ENCODE measurements around the gene TMEM170A.
"Not testable (repeated sequence)": the region's sequence is repeated elsewhere in the genome, so short reads cannot be mapped to it uniquely, and the experiment has no call there.

The TMEM170A gene

GRCh38 chr16:75464122-75464918, at the start of gene TMEM170A:
TMEM170A (minus strand) TSS chr16:75464689; CDS start chr16:75464600, 89 bp downstream.
- peak; percentile 99 for DNase-seq

- no peak for DNase-seq
Measured at GRCh38 chr16:75506574-75506973, 42.1 kb upstream of the TMEM170A start.

GRCh38 chr16:75506107-75506506, 41.6 kb upstream of the TMEM170A start:
- no peak for DNase-seq

DNA sequence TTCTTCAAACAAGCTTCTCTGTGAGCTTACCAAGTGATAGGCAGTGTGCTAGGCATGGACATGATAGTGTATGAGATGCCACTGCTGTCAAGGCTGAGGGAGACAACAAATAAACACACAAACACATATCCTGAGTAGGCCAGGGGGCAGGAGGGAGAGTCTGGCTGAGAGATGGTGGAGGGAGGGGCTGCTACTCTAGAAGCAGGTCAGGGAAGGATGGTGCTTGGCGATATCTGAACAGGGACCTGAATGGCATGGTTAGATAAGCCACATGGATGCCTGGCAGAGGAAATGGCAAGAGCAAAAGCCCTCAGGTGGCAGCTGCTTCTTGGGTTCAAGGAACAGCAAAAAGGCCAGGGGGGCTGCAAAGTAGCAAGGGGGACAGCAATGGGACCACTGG, 39.3 kb upstream of the TMEM170A start:
- DNase-seq: no peak

- DNase-seq: no peak
Measured at GRCh38 chr16:75502916-75503605, 38.6 kb upstream of the TMEM170A start.

DNA sequence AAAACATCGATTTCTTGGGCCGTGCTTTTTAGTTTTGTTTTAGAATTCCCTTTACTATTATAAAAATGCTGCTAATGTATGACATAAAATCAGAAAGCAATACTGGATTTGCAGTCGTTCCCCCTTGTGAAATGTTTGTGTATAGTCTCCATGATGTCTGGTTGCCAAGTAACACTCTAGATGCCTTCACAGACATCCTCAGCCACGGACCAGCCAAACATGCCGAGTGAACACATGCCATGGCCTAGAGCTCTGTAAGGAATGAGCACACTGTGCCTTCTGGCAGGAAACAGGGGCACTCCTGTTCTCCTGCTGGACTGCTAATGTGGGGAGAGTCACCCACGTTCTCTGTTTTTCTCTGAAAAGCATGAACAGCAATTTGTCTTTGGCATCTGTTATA, 37.3 kb upstream of the TMEM170A start:
- DNase-seq: not testable (repeated sequence)

DNA sequence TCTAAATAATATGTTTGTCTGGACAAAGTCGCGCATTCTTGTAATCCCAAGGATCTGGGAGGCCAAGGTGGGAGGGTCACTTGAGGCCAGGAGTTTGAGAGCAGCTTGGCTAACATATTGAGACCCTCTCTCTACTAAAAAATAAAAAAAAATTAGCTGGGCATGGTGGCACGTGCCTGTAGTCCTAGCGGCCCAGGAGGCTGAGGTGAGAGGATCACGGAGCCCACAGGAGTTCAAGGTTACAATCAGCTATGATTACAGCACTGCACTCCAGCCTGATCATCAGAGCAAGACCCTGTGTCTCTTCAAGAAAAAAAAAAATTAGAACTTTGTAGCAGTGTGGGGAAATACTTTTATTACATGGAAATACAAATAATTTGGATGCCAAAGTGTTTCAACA, 36.9 kb upstream of the TMEM170A start:
- DNase-seq: no peak

GRCh38 chr16:75498605-75499322, 34.3 kb upstream of the TMEM170A start:
- DNase-seq: not testable (repeated sequence)

DNA sequence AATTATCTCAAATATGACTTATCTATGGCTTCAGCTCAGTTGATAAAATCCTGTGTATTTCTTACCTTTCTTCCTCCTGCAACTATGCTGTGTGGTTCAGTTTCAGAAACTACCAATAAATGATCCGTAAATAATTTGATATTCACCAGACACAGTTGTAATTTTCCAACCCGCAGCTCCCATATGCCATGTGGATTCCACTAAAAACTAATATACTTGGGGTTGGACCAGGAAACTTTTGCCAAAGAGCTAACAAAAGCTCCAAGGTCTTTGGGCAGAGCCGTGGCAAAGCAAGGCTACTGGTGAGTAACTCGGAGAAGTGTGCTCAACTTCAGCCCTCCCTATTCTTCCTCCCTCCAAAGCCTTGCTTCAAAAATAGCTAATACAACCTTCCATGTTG, 33.1 kb upstream of the TMEM170A start:
- no peak for DNase-seq

DNA sequence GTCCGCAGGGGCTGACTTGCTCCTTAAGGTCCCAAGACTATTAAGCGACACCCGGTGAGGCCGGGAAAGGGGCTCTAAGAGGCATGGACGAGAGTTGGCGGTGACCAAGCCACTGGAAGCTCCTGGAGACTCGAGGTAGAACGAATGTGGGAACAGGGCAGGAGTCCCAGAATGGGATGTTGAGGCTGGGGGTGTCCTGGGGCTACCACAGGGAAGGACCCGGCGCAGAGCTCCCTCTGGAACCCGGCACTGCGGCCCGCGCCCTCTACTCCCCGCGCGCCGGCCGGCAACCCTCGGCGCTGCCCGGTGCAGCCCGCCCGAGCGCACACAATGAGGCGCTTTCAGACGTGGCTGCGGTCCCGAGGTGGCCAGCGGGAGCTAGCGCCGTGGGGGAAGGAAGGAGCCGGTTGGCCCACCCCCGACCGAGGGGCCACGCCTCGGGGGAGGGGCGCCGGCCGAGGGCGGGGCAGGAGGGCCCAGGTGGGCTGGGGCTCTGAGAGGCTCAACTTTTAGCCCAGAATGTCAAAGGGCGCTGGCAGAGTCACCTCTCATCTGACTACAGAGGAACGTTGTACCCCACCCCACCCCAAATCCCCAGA, 30.7 kb upstream of the TMEM170A start, which contains the start of gene CHST6:
Gene CHST6 (minus strand): TSS at position 366 of the 599 bp plus-strand sequence. CDS start 15,613 bp downstream, outside the sequence.
- no peak for DNase-seq

- DNase-seq: no peak
Measured at GRCh38 chr16:75494661-75495075, 30.2 kb upstream of the TMEM170A start.

DNA sequence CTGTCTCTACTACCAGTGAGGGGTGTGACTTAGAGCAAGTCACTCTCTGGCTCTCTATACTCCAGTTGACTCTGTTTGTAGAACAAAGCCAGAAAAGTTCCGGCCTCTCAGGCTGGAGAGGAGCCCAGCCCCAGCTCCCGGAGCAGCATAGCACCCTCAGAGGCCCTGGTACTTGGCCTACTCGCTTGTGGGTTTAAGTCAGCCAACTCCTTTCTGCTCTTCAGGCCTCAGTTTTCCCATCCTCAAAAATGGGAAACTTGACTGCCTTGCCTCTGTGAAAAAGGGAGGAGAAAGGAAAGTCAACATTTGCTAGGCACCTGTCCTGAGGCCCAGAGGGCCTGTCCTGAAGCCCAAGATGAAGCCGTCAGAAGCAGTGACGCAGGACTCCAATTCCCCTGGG, 29.7 kb upstream of the TMEM170A start:
- no peak for DNase-seq

- no peak for DNase-seq
Measured at GRCh38 chr16:75491876-75492275, 27.4 kb upstream of the TMEM170A start.

DNA sequence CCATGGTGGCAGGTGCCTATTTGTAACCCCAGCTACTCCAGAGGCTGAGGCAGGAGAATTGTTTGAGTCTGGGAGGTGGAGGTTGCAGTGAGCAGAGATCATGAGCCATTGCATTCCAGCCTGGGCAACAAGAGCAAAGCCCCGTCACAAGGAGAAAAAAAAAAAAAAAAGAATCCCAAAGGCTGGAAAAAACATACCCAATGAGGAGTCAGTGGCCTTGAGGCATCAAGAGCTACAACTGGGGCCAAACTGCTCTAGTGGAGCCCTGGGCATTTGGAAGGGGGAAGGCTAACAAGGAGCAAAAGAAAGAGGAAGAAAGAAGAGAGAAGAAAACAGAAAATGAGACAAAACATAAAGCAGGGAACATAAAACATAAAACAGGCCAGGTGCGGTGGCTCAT, 23.8 kb upstream of the TMEM170A start:
- no peak for DNase-seq

DNA sequence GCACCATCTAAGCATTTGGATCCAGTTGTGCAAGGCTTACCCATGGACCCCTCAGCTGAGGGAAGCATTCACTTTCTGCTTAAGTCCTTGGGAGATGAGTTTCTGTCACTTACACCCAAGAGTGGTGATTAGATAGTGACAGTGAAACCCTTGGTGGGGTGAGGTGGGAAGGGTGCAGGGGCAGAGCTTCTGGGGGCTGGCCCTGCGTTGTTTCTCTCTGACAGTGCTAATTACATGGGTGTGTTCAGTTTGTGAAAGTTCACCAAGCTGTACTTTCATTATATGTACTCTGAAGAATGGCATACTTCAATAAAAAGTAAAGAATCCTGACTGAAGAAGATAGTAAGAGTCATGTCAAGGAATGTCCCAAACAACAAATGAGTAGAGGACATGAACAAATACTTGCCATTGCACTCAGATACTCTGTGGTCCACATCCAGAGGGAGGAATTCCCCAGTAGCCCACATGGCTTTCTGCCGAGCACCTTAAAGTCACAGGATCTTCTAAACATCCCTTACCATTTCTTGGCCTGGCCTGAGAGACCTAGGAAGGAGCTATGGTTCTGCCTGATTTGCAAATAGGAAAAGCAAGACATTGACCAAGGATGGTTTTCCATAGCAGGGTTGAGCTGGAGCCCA, 22.3 kb upstream of the TMEM170A start:
- DNase-seq: no peak

- DNase-seq: no peak
Measured at GRCh38 chr16:75486014-75486675, 21.7 kb upstream of the TMEM170A start.

- no peak for DNase-seq
Measured at GRCh38 chr16:75485230-75486013, 20.9 kb upstream of the TMEM170A start.

GRCh38 chr16:75483222-75483621, 18.7 kb upstream of the TMEM170A start:
- no peak for DNase-seq

- no peak for DNase-seq
Measured at GRCh38 chr16:75482434-75483205, 18.1 kb upstream of the TMEM170A start.

GRCh38 chr16:75481475-75481874, 17.0 kb upstream of the TMEM170A start:
- no peak for DNase-seq
